Putamen (tissue), 1 donor: Measurements from ENCODE around the gene SLC22A31.
"Not testable (repeated sequence)": the region's sequence is repeated elsewhere in the genome, so short reads cannot be mapped to it uniquely, and the experiment has no call there.

Experiments
- DNase-seq: peaks from one replicate; pipeline ENCODE4 v3.0.0-alpha.2; 2016; ENCODE audit warnings: low spot score

The SLC22A31 gene

GRCh38 chr16:89178453-89179147 is 21.7 kb downstream of the SLC22A31 start:
- DNase-seq: no peak

GRCh38 chr16:89177501-89177900 is 22.8 kb downstream of the SLC22A31 start:
- no peak for DNase-seq

GRCh38 chr16:89176717-89177116 is 23.6 kb downstream of the SLC22A31 start:
- DNase-seq: no peak

- no peak for DNase-seq
Measured at GRCh38 chr16:89176147-89176690, 24.1 kb downstream of the SLC22A31 start.

GRCh38 chr16:89175280-89176146 is 24.8 kb downstream of the SLC22A31 start:
- no peak for DNase-seq

GRCh38 chr16:89174877-89175276 is 25.5 kb downstream of the SLC22A31 start:
- DNase-seq: no peak

- no peak for DNase-seq
Measured at GRCh38 chr16:89174055-89174827, 26.1 kb downstream of the SLC22A31 start.

GRCh38 chr16:89173174-89173921 is 27.0 kb downstream of the SLC22A31 start:
- no peak for DNase-seq

GRCh38 chr16:89172528-89173173 is 27.7 kb downstream of the SLC22A31 start:
- no peak for DNase-seq

- DNase-seq: no peak
Measured at GRCh38 chr16:89172171-89172527, 28.2 kb downstream of the SLC22A31 start.

GRCh38 chr16:89171216-89172170 is 28.8 kb downstream of the SLC22A31 start, which contains the start of gene CDH15:
TSS of gene CDH15 (plus strand) at chr16:89171748. CDS start at chr16:89171832, 84 bp downstream.
- peak; percentile 80 for DNase-seq

GRCh38 chr16:89170346-89171215 is 29.8 kb downstream of the SLC22A31 start:
- no peak for DNase-seq

GRCh38 chr16:89169778-89170177 is 30.6 kb downstream of the SLC22A31 start:
- DNase-seq: no peak

GRCh38 chr16:89168381-89169189 is 31.8 kb downstream of the SLC22A31 start:
- DNase-seq: no peak

GRCh38 chr16:89167425-89167941 is 32.9 kb downstream of the SLC22A31 start:
- DNase-seq: peak; percentile 49

- no peak for DNase-seq
Measured at GRCh38 chr16:89166696-89167424, 33.5 kb downstream of the SLC22A31 start.

GRCh38 chr16:89165681-89165979 is 34.7 kb downstream of the SLC22A31 start:
- not testable (repeated sequence) for DNase-seq
